Liver (tissue), 9 donors: ENCODE measurements around the gene FAM161B. TPM values are rescaled to one million over a fixed set of nuclear protein-coding genes. Genes with fewer than 3 reads are reported as not detected.
A peak's percentile ranks its signal among the peaks of the same experiment; 100 is the strongest.

Experiments
- DNase-seq: peaks from one replicate; pipeline ENCODE4 v3.0.0-alpha.2; 2017; ENCODE audit warnings: low spot score
- H3K27ac ChIP-seq, 2 donors: one replicate each; pipeline ENCODE4 v1.7.0; 2013; ENCODE audit warnings: inconsistent platforms in 2 of 2, low read length in 2 of 2, control low read depth in 1 of 2, low read depth in 1 of 2, mild to moderate bottlenecking in 1 of 2
- H3K27me3 ChIP-seq, 4 donors: one replicate each; pipeline versions ENCODE4 v1.6.1 to v1.7.0; 2013; ENCODE audit warnings: low read length in 3 of 4, inconsistent platforms in 1 of 4, mild to moderate bottlenecking in 1 of 4, moderate library complexity in 1 of 4; ENCODE audit not compliant: control insufficient read depth in 4 of 4, insufficient read depth in 4 of 4
- H3K36me3 ChIP-seq, 4 donors: one replicate each; pipeline versions ENCODE4 v1.6.1 to v1.7.0; 2013; ENCODE audit warnings: low read length in 3 of 4, mild to moderate bottlenecking in 3 of 4, low read depth in 1 of 4, moderate library complexity in 1 of 4; ENCODE audit not compliant: control insufficient read depth in 4 of 4, insufficient read depth in 3 of 4
- H3K4me1 ChIP-seq, 4 donors: one replicate each; pipeline versions ENCODE4 v1.6.1 to v1.7.0; 2013; ENCODE audit warnings: low read length in 3 of 4, mild to moderate bottlenecking in 3 of 4, moderate library complexity in 1 of 4; ENCODE audit not compliant: control insufficient read depth in 4 of 4, insufficient read depth in 4 of 4
- H3K4me3 ChIP-seq, 3 donors: one replicate each; pipeline versions ENCODE4 v1.6.1 to v1.7.0; 2013; ENCODE audit warnings: low read length in 3 of 3, control low read depth in 1 of 3, low read depth in 1 of 3, mild to moderate bottlenecking in 1 of 3
- H3K9ac ChIP-seq, 2 donors: one replicate each; pipeline ENCODE4 v1.7.0; 2013; ENCODE audit warnings: low read length in 2 of 2, mild to moderate bottlenecking in 2 of 2, moderate library complexity in 2 of 2, control low read depth in 1 of 2, low read depth in 1 of 2
- H3K9me3 ChIP-seq, 4 donors: one replicate each; pipeline versions ENCODE4 v1.6.1 to v1.7.0; 2013; ENCODE audit warnings: low read length in 3 of 4; ENCODE audit not compliant: control insufficient read depth in 4 of 4
- ATF3 ChIP-seq: IDR thresholded peaks from 2 replicates; pipeline ENCODE4 v1.6.1; 2016; ENCODE audit warnings: antibody characterized with exemption
- CTCF ChIP-seq: fragments of 150-350 bp; IDR thresholded peaks from 2 replicates; pipeline ENCODE4 v1.5.1; 2017; ENCODE audit warnings: improper control_type of control experiment, low read depth, low read length; ENCODE audit not compliant: missing input control
- EGR1 ChIP-seq, 2 donors: IDR thresholded peaks; 2 replicates each; pipeline ENCODE4 v1.6.1; 2016 to 2018; ENCODE audit warnings: antibody characterized with exemption in 2 of 2, low read depth in 2 of 2
- FOXA2 ChIP-seq: IDR thresholded peaks from 2 replicates; pipeline ENCODE4 v1.6.1; 2016; ENCODE audit warnings: antibody characterized with exemption
- GABPA ChIP-seq, 2 donors: IDR thresholded peaks in 1 of 2; conservative IDR thresholded peaks in 1 of 2; 2 replicates each; pipeline ENCODE4 v1.6.1; 2016; ENCODE audit warnings: antibody characterized with exemption in 2 of 2, mild to moderate bottlenecking in 1 of 2, moderate library complexity in 1 of 2
- HNF4A ChIP-seq, 2 donors: conservative IDR thresholded peaks; 2 replicates each; pipeline ENCODE4 v1.6.1; 2016; ENCODE audit warnings: antibody characterized with exemption in 2 of 2, mild to moderate bottlenecking in 2 of 2
- HNF4G ChIP-seq: IDR thresholded peaks from 2 replicates; pipeline ENCODE4 v1.6.1; 2016; ENCODE audit warnings: antibody characterized with exemption
- MAX ChIP-seq: IDR thresholded peaks from 2 replicates; pipeline ENCODE4 v1.6.1; 2016; ENCODE audit warnings: antibody characterized with exemption
- NR2F2 ChIP-seq: IDR thresholded peaks from 2 replicates; pipeline ENCODE4 v1.6.1; 2016; ENCODE audit warnings: antibody characterized with exemption
- REST ChIP-seq: IDR thresholded peaks from 2 replicates; pipeline ENCODE4 v1.6.1; 2016; ENCODE audit warnings: antibody characterized with exemption, mild to moderate bottlenecking
- RXRA ChIP-seq, 2 donors: IDR thresholded peaks; 2 replicates each; pipeline ENCODE4 v1.6.1; 2017 to 2018; ENCODE audit warnings: antibody characterized with exemption in 2 of 2, mild to moderate bottlenecking in 1 of 2
- YY1 ChIP-seq: IDR thresholded peaks from 2 replicates; pipeline ENCODE4 v1.6.1; 2016; ENCODE audit warnings: antibody characterized with exemption, mild to moderate bottlenecking
- ZBTB33 ChIP-seq: IDR thresholded peaks from 2 replicates; pipeline ENCODE4 v1.6.1; 2016; ENCODE audit warnings: antibody characterized with exemption
- WGBS: extraction: QIAGEN DNeasy Blood & Tissue Kit; methylation state at CpG from one replicate; pipeline ENCODE4 v1.1.7; 2013; 5-methylcytosine and 5-hydroxymethylcytosine counted together
- polyA plus RNA-seq, 2 donors: library from polyadenylated mRNA; stranded (reverse) in 1 of 2; unstranded in 1 of 2; fragments of 200-250 nt in 1 of 2; fragments of >200 nt in 1 of 2; fragmentation: Nextera tagmentation in 1 of 2; extraction: Ambion mirVana in 1 of 2; gene quantifications; one replicate each; pipeline versions ENCODE4 v1.2.1 to v1.2.3, GENCODE V29; 2013 to 2015
- total RNA-seq, 2 donors: library from RNA; depleted of rRNA; stranded (reverse); fragments of >200 nt; gene quantifications; one replicate each; pipeline ENCODE4 v1.2.3, GENCODE V29; 2014
- donor health status: healthy.
- donor health status: healthy.
- donor health status: healthy.
- donor health status: healthy.
- donor health status: healthy.

The FAM161B gene
- total and polyA plus RNA-seq, 4 donors, result 0.79 to 1.5 (median 1.2) TPM

GRCh38 chr14:73997108-73997943, 47.4 kb upstream of the FAM161B start (continued):
- TF ChIP-seq ZBTB33, result no peak

GRCh38 chr14:73996731-73997107, 46.8 kb upstream of the FAM161B start:
- Histone ChIP-seq H3K36me3 (peaks cover 0 to 1% (median 0%) of the 10 kb centered on the region in 4 donors), H3K9me3 (no peaks in the 10 kb centered on the region), H3K27ac (peak overlapping the region; percentile 74 to 86), H3K27me3 (no peaks in the 10 kb centered on the region), H3K4me1 (peaks cover 12 to 59% (median 42%) of the 10 kb centered on the region in 4 donors), H3K9ac (peak overlapping the region in 1 of 2 donors; percentile 61), H3K4me3 (peak overlapping the region in 2 of 3 donors; percentile 2 to 32)
- DNase-seq, result no peak
- WGBS, result 23% methylated on average over 2 of the region's 2 CpGs
- TF ChIP-seq CTCF, result no peak
- peak; percentile 62 for TF ChIP-seq NR2F2
- TF ChIP-seq EGR1 (IDR thresholded peaks at IDR 0.05; ENCODE audit: low read depth in 2 of 2), result no peak
- TF ChIP-seq REST, result no peak
- TF ChIP-seq RXRA (IDR thresholded peaks at IDR 0.05), result peak; percentile 12 to 14

- peak overlapping the region; percentile 68 to 86 for H3K27ac ChIP-seq
- no peaks in the 10 kb centered on the region for H3K9me3 ChIP-seq
- H3K4me3 ChIP-seq, result peak overlapping the region; percentile 50 to 75 (median 58)
- no peaks in the 10 kb centered on the region for H3K27me3 ChIP-seq
- peak overlapping the region; percentile 34 to 82 for H3K9ac ChIP-seq
- H3K36me3 ChIP-seq, result no peaks in the 10 kb centered on the region
- WGBS, result 33% methylated on average over 8 of the region's 8 CpGs
- peaks cover 12 to 59% (median 42%) of the 10 kb centered on the region in 4 donors for H3K4me1 ChIP-seq
- DNase-seq, result no peak
- TF ChIP-seq EGR1 (IDR thresholded peaks at IDR 0.05; ENCODE audit: low read depth in 2 of 2) (no peak), YY1 (peak; percentile 63), HNF4A (conservative IDR thresholded peaks at IDR 0.05) (peak; percentile 70 to 78), ZBTB33 (no peak), RXRA (IDR thresholded peaks at IDR 0.05) (peak; percentile 82 to 87), GABPA (IDR thresholded peaks at IDR 0.05 in 1 of 2, conservative IDR thresholded peaks at IDR 0.05 in 1 of 2) (no peak), ATF3 (no peak), FOXA2 (no peak), MAX (no peak), NR2F2 (no peak), HNF4G (no peak), REST (peak; percentile 59)
Measured at GRCh38 chr14:73995977-73996378, 46.1 kb upstream of the FAM161B start.
